HG02852 (cell line): Measurements from ENCODE around the gene WBP1L.
"Not testable (repeated sequence)": the region's sequence is repeated elsewhere in the genome, so short reads cannot be mapped to it uniquely, and the experiment has no call there.

Experiments used
- ATAC-seq: cut with Tn5 transposase; IDR thresholded peaks from one replicate; pipeline ENCODE4 v1.9.1; 2021; ENCODE audit warnings: mild to moderate bottlenecking, moderate library complexity; ENCODE audit not compliant: unreplicated experiment

Gene WBP1L

GRCh38 chr10:102802920-102803534 is 59.3 kb downstream of the WBP1L start:
- ATAC-seq, result no peak

GRCh38 chr10:102804382-102805055 is 60.8 kb downstream of the WBP1L start:
- ATAC-seq, result no peak

GRCh38 chr10:102808380-102808779 is 64.6 kb downstream of the WBP1L start:
- ATAC-seq, result no peak

- ATAC-seq, result no peak
Measured at GRCh38 chr10:102811346-102811745, 67.6 kb downstream of the WBP1L start.

- ATAC-seq, result no peak
Measured at GRCh38 chr10:102812231-102812876, 68.6 kb downstream of the WBP1L start.

- ATAC-seq, result no peak
Measured at GRCh38 chr10:102813017-102813541, 69.3 kb downstream of the WBP1L start.

- no peak for ATAC-seq
Measured at GRCh38 chr10:102813734-102814452, 70.1 kb downstream of the WBP1L start.

- no peak for ATAC-seq
Measured at GRCh38 chr10:102814453-102814871, 70.7 kb downstream of the WBP1L start.

- ATAC-seq, result no peak
Measured at GRCh38 chr10:102814873-102815661, 71.3 kb downstream of the WBP1L start.

- ATAC-seq, result no peak
Measured at GRCh38 chr10:102815790-102816549, 72.2 kb downstream of the WBP1L start.

GRCh38 chr10:102817175-102817574 is 73.4 kb downstream of the WBP1L start:
- ATAC-seq, result no peak

GRCh38 chr10:102819054-102819453 is 75.3 kb downstream of the WBP1L start:
- no peak for ATAC-seq

GRCh38 chr10:102820008-102820407 is 76.3 kb downstream of the WBP1L start:
- not testable (repeated sequence) for ATAC-seq

GRCh38 chr10:102822222-102822621 is 78.5 kb downstream of the WBP1L start:
- no peak for ATAC-seq

GRCh38 chr10:102824664-102825063 is 80.9 kb downstream of the WBP1L start:
- ATAC-seq, result no peak

GRCh38 chr10:102826148-102826796 is 82.5 kb downstream of the WBP1L start:
- no peak for ATAC-seq

GRCh38 chr10:102827597-102827975 is 83.8 kb downstream of the WBP1L start:
- ATAC-seq, result no peak

- no peak for ATAC-seq
Measured at GRCh38 chr10:102831322-102832071, 87.7 kb downstream of the WBP1L start.

GRCh38 chr10:102832248-102832647 is 88.5 kb downstream of the WBP1L start:
- ATAC-seq, result no peak
